ENCODE data around the gene RNF157. TPM values are rescaled to one million over a fixed set of nuclear protein-coding genes. Genes with fewer than 3 reads are reported as not detected.
"Not testable (repeated sequence)": the region's sequence is repeated elsewhere in the genome, so short reads cannot be mapped to it uniquely, and the experiment has no call there.

RNF157 gene
- total RNA-seq, 2 experiments from 2014 or later: 16.0 to 21.1 TPM

DNA sequence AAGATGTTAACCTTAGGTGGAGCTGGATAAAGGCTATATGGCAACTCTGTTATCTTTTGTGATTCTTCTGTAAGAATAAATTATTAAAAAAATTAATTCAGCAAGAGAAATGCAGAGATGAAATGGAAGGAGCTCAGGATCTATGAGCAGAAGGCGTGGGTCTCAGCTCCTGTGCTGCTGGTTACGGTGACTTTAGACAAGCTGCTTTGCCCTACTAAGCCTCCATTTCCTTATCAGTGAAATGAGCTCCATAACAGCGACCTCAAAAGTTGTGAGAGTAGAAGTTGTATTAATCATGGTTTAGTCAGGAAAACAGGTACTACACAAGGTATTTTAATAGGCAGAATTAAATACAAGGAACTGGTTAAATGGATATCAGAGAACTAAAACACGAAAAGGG is 51.0 kb downstream of the RNF157 start:
- ChIA-PET POLR2A (interaction anchor here (0.9 to 1.2 kb wide), 3 partner anchors 75 to 83 kb away, joined by 3 to 4 read pairs (median 3); no protein-coding TSS in a partner anchor), CTCF (interaction anchor here (0.7 to 1.9 kb wide), 6 partner anchors 9 to 90 kb away, joined by 3 to 5 read pairs (median 3); no protein-coding TSS in a partner anchor)

DNA sequence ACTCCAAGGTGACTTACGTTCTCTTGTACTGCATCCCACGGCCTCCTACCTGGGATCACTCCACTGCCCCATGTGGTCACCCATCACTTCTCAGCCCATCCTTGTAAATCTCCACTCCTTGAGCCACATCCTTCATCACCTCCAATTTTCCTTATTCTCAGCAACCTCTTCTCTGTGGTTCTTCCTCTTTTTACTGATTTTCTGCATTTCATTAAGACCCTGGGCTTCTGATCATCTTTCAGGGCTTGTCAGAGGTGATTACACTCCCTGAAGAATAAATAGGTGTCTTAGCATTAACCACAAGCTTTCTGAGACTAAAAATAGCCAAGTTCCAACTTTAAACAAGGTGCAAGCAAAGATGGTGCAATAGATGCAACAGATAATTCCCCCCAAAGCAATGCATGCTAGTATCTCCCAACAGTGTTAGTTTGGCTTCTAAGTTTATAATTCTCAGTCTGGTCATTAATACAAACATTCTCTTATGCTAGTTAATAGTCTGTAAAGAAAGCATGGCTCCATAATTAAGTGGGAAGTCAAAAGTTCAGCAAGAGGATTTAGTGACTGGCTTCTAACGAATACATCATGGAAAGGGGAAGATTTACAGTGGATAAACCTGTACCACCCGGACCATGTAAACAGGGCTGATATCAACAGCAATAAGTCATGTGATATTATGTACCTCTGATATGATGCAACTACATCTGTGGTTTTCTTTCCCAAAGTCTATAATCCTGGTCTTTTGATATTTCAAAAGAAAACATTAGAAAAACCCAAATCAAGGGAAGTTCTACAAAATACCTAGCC is 51.9 kb downstream of the RNF157 start:
- ChIA-PET POLR2A (interaction anchor here (0.9 kb wide), 1 partner anchor 76 kb away, joined by 4 read pairs; no protein-coding TSS in a partner anchor), CTCF (interaction anchor here (0.7 to 1.9 kb wide), 5 partner anchors 50 to 91 kb away, joined by 3 to 9 read pairs (median 4); no protein-coding TSS in a partner anchor)

DNA sequence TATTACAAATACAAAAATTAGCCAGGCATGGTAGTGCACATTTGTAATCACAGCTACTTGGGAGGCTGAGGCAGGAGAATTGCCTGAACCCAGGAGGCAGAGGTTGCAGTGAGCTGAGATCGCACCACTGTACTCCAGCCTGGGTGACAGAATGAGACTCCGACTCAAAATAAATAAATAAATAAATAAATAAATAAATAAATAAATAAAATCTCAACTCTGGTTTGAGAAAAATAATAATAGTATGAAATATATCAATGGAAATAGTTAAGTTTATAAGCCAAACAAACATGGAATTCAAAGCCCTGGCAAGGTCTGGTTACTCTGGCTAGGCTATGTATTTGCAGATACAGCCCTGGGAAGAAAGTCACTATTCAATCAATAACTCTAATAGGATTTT is 53.5 kb downstream of the RNF157 start:
- POLR2A ChIA-PET: not testable (repeated sequence)
- CTCF ChIA-PET: interaction anchor here (1.1 to 1.5 kb wide), 3 partner anchors 52 to 92 kb away, joined by 3 to 9 read pairs (median 4); no protein-coding TSS in a partner anchor

DNA sequence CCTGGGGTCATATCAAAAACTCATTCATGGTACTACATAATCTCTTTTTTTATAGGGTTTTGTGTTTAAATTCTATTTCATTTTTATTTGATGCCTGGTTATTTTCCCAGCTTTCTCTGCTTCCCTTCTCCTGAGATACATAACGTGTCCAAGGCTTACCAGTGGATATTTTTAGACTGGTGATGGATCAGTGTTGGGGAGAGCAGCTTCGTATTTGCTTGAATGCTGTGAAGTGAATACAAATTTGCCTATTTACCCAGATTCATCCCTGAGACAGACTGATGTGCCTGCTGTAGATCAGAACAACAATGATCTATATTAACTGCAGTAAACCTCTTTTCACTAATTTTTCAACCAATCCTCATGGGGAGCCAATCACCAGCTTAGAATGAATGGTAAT is 56.0 kb downstream of the RNF157 start:
- CTCF ChIA-PET: interaction anchor here (0.7 to 7.1 kb wide), 4 partner anchors 63 to 95 kb away, joined by 3 to 60 read pairs (median 7); no protein-coding TSS in a partner anchor

DNA sequence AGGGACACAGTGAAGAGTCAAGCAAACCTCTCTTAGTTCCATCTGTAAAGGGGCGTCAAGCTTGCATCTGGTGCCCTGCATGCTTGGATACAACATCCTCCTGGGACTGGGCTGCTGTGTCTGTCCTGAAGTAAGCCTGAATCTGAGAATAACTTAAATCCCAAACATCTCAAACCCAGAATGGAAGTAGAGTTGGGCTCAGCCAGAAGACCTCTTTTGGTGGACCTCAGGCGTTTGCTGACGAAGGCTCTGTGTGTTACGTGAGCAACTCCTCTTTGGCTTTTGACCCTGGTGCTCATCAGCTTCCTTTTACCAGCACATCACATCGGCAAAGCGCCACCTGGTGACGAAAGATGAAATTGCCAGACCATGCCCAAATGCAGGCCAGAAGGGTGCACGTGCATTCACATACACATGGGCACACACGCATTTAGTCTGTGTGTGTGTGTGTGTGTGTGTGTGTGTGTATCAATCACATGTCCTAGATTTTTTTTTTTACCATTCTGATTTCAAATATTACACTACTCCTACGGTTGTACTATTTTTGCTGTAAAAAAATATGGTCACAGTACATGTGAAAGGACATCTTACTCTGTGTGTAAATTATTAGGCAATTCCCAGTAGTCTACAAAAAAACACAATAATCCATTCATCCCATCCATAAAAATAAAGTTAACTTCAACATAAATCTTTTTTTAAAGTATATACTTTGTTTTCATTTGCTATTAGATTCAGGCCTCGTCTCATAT is 58.1 kb downstream of the RNF157 start:
- POLR2A ChIA-PET: interaction anchor here (0.5 to 1.2 kb wide), 5 partner anchors 11 to 85 kb away, joined by 3 read pairs; partner anchors contain the start of gene FOXJ1

More for the DNA sequence above, 56.0 kb downstream of the RNF157 start:
- POLR2A ChIA-PET: interaction anchor here (1.2 kb wide), 1 partner anchor 169 kb away, joined by 3 read pairs; no protein-coding TSS in a partner anchor

DNA sequence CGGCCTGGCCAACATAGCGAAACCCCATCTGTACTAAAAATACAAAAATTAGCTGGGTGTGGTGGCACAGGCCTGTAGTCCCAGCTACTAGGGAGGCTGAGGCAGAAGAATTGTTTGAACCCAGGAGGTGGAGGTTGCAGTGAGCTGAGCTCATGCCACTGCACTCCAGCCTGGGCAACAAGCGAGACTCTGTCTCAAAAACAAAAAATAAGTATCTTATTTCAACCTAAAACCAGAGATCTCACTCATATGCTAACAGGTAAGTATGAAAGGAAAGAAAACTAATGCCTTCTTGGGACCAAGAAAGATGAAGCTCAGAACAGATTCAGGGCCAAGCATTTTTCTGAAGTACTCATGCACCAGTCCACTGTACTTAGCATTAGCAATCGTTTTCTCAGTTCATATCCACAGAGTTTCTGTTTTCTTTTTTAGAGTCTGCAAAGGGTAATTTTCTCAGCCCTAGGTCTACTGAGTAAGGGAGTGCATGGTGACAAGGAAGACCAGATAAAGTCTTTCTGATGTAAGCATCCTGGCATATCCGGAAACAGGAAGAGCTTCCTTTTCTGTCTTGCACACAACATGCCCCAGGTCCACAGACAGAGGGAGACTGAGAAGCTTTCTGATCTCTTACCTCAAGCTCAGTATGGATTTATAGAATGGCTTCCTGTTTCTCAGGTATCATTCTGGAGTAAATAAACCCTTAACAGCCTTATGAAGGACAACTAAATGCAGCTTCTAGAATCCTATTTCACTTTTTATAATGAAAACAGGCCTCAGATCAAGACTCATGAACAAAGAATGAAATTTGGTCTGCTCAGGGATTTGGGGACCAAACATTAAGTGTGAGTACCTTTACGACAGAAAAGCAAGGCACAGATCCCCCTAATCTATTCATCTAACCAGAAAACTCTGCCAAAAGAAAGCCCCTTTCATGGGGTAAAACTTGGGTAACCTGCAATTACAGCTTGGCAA is 60.5 kb downstream of the RNF157 start:
- ChIA-PET CTCF (interaction anchor here (0.6 to 7.1 kb wide), 23 partner anchors 9 to 444 kb away, joined by 3 to 60 read pairs (median 4); partner anchors contain the start of gene UBALD2), POLR2A (interaction anchor here (0.6 to 1.9 kb wide), 11 partner anchors 13 to 221 kb away, joined by 3 to 10 read pairs (median 3); partner anchors contain the start of gene UBALD2)

More for the DNA sequence above, 58.1 kb downstream of the RNF157 start:
- CTCF ChIA-PET: interaction anchor here (0.6 to 7.1 kb wide), 22 partner anchors 9 to 286 kb away, joined by 3 to 60 read pairs (median 4); partner anchors contain the start of gene TRIM65

DNA sequence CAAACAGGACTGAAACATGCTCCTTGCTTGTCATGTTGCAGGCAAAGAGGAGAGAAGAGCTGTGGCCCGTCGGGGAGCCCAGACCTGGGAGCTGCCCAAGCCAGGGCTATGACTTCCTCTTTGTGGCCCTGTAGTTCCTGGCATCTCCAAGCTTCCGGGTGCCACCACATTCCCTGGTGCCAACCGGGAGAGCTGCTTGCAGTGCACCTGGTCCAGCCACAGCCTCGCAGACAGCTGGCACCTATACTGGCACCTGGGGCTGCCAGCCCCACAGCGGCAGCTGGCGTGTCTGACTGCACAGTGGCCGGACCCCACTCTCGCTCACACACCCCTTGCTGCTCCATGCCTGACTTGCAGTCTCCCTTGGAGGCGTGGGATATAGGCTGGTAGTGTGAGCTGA is 62.2 kb downstream of the RNF157 start:
- POLR2A ChIA-PET: no interaction called here
- CTCF ChIA-PET: interaction anchor here (1.0 to 7.1 kb wide), 6 partner anchors 9 to 164 kb away, joined by 3 to 60 read pairs (median 4); no protein-coding TSS in a partner anchor

DNA sequence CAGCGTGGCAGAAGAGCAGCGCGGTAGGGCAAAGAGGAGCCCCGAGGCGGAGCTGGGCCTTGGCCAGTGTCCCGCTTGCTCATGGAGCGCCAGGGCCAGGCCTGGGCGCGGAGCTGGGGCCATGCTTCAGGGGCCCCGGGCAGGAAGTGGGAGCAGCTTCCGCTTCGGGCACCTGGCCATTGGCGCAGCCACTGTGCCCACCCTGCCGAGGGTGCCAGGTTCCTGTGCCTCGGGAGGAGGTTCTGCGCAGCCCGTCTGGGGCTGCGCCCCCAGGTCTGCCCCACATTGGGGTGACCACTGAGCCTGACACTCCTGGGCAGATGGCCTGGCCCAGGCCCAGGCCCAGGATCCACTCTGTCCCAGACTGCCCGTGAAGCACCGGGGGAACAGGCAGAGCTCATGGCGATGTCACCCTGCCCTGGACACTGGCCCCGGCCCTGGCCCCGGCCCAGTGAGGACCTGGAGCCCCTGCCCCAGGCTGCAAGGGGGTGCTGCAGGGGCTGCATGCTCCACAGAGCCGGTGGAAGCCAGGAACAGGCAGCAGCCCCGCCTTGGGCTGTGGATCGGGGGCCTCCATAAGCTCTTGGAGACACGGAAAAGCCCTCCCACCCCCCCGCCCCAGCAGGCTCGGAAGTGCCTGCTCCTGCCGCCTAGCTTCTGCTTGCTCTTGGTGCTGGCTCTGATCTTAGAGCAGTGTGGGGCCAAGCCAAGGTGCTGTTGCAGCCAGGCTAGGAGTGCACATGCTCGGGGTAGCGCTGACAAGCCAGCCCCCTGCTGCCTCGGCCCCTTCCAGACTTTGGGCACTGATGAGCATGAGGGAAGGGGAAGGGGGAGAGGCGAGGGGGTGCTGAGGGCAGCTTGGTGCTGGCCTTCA is 63.4 kb downstream of the RNF157 start:
- POLR2A ChIA-PET: interaction anchor here (0.5 kb wide), 1 partner anchor 87 kb away, joined by 3 read pairs; no protein-coding TSS in a partner anchor
- CTCF ChIA-PET: interaction anchor here (0.6 to 1.5 kb wide), 4 partner anchors 55 to 330 kb away, joined by 3 read pairs; no protein-coding TSS in a partner anchor

DNA sequence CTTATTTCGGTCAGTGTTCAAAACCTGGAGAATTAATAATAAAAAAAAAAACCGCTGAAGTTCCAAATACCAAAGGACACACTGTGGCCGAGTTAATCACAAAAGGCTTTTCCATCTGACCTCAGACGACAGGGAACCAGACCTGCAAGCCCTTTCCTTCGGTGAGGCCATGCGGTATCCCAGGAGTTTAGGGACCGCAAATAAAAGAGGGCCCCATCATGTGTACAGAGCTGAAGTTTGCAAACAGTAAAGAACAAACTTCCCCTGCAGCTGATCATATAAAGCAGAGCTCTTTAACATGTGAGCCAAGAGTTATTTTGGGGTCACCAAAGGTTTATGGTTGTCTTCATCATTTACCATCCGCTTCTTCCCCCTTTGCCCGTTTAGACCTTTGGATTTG is 66.3 kb downstream of the RNF157 start:
- CTCF ChIA-PET: interaction anchor here (0.7 to 1.3 kb wide), 2 partner anchors 52 to 222 kb away, joined by 3 to 10 read pairs; no protein-coding TSS in a partner anchor
- POLR2A ChIA-PET: no interaction called here

DNA sequence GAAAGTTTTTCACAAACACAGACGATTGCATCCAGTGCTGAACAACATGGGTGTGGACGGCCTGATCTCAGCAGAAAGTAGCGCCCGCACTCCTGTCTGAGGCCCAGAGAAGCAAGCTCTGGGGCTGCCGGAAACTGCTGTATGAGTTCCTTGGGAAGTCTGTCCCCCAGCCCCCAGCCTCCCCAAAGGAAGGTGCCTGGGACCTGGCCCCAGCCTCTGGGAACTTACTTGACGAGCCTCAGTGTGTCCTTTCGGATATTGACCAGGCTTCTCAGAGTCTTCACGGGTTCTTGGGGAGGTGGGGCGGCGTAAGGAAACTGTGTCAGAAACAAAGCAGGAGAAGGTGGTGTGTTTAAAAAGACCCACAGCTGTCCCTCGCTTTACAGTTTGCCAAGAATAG is 66.8 kb downstream of the RNF157 start:
- POLR2A ChIA-PET: no interaction called here
- CTCF ChIA-PET: interaction anchor here (0.7 to 1.3 kb wide), 3 partner anchors 52 to 494 kb away, joined by 3 to 10 read pairs (median 3); no protein-coding TSS in a partner anchor

DNA sequence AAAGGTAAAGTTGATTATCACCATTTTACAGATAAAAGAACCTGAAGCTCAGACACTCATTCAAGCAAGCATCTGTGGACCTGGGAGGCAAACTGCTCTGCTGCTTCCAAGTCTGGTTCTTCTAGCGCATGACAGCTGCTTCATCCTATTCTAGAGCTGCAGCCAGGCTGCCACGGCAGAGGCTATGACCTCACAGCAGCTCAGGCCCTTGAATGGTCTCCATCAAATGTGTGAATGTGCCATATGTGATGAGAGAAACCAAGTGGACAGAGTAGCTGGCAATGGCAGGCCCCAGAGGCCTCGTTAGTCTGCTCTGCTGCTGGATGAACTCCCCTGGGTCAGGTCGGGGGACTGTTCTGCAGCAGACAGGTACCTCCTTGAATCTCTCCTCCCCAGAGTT is 68.6 kb downstream of the RNF157 start:
- ChIA-PET CTCF (interaction anchor here (1.6 kb wide), 1 partner anchor 10 kb away, joined by 5 read pairs; no protein-coding TSS in a partner anchor), POLR2A (no interaction called here)

DNA sequence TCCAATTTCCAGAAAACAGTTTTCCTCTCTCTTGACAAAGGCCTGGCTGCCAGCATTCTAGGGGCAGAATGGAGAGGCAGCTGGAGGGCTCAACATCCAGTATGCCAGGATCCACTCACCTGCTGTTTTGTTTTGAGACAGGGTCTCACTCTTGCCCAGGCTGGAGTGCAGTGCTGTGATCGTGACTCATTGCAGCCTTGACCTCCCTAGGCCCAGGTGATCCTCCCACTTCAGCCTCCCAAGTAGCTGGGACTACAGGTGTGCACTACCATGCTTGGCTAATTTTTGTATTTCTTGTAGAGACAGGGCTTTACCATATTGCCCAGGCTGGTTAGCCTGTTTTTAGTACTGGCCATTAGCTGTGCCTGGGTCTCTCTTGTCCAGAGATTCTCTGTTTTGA is 70.2 kb downstream of the RNF157 start:
- POLR2A ChIA-PET: interaction anchor here (0.7 kb wide), 1 partner anchor 101 kb away, joined by 4 read pairs; no protein-coding TSS in a partner anchor
- CTCF ChIA-PET: interaction anchor here (0.7 to 1.4 kb wide), 5 partner anchors 10 to 109 kb away, joined by 3 to 5 read pairs (median 4); no protein-coding TSS in a partner anchor

DNA sequence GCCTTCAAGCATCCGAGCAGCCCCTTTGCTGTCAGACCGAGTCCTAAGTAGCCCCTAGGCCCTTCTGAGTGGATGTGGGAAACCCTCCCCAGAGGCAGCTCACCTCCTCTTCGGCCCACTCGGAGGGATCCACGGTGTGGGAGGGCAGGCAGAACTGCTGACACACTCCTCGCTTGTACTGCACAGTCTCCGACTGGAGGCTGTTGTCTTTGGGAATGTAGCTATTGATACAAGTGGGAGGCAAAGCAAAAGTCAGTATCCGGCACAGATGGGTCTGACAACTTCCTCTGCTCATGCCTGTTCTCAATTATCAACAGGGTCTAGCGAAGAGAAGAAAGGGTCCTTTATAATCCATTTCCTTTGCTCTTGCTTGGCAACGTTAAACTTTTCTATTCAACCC is 73.4 kb downstream of the RNF157 start:
- POLR2A ChIA-PET: no interaction called here

DNA sequence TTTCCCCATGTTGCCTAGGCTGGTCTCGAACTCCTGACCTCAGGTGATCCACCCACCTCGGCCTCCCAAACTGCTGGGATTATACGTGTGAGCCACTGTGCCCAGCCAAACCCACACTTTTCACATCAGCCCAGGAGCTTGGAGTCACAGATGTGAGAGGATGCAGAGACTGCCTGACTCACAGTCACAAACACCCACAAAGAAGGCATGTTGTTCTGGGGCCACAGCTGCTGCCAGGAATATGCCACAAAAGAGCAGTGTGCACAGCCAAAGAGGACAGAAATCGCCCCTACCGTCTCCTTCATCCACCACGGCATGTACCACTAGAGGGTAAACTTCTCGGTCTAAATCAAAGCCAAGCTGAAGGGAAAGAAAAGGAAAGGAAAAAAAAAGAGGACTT is 74.1 kb downstream of the RNF157 start:
- CTCF ChIA-PET: interaction anchor here (1.0 kb wide), 1 partner anchor 22 kb away, joined by 3 read pairs; no protein-coding TSS in a partner anchor
- POLR2A ChIA-PET: no interaction called here

More for the DNA sequence above, 73.4 kb downstream of the RNF157 start:
- CTCF ChIA-PET: interaction anchor here (1.0 kb wide), 2 partner anchors 23 to 113 kb away, joined by 3 to 4 read pairs; no protein-coding TSS in a partner anchor

DNA sequence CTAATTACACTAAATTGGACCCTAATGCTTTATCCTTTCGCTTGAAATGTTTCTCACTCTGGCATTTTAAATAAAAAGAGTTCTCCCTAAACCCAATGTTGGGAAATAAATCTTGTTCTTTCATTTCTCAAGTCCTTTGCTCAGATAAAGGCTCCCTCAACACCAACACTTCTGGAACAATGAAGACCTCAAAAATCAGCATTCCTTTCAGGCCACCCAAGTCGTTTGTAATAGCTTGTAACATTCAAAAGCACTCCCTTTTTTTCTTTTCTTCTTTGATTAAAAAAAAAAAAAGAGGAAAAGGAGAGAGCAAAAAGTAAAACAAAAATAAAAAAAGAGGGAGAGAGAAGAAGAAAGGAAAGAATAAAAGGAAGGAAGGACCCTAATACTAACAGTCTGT is 76.0 kb downstream of the RNF157 start:
- CTCF ChIA-PET: interaction anchor here (0.7 kb wide), 1 partner anchor 551 kb away, joined by 3 read pairs; no protein-coding TSS in a partner anchor
- POLR2A ChIA-PET: no interaction called here

DNA sequence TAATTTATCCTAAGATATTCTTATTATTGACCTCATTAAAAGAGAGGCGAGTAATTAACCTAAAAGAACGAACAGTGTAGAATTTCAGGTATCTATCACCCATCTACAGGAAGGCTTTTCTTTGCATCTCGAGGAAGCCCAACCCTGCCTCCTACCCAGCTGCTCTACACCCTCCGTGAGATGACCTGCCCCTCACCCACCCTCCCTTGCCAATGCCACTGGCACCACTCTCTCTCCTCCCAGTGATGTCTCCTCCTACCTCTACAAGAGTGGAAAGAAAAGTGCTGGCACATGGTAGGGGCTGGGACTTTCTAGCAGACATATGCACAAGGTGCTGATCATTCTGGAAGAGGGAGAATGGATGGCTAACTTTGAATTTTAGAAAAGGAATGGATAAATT is 76.4 kb downstream of the RNF157 start:
- POLR2A ChIA-PET: no interaction called here
- CTCF ChIA-PET: interaction anchor here (0.7 kb wide), 1 partner anchor 551 kb away, joined by 3 read pairs; no protein-coding TSS in a partner anchor

All from activated CD8-positive, alpha-beta memory T cell treated with anti-CD3 and anti-CD28 coated beads for 36 hours (primary cell).